Purkinje cell (primary cell): ENCODE measurements around the gene RAG1. TPM values are rescaled to one million over a fixed set of nuclear protein-coding genes. Genes with fewer than 3 reads are reported as not detected.

Source experiments
- polyA plus RNA-seq: library from polyadenylated mRNA; unstranded; fragments of >200 nt; fragmentation: Nextera tagmentation; gene quantifications from 2 replicates; pipeline ENCODE4 v1.2.1, GENCODE V29; 2014

The RAG1 gene
- polyA plus RNA-seq, result not detected in 2 replicates

DNA sequence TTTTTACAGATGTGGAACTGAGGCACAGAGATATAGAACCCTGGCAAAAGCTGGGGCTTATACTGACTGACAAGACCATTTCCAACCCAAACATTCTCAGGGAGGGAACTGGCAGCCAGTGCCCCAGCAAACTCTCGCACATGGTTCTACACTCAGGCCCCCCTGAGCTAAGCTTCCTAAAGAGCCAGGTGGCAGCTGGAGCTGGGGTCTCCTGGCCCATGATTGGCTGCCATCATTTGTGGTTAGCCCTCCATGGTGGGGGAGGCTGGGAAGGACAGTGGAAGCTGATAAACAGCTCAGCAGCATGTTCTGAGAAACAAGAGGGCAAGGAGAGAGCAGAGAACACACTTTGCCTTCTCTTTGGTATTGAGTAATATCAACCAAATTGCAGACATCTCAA, at the start of gene RAG1:
Gene RAG1 (plus strand): TSS at position 314 of the 400 bp plus-strand sequence. CDS start 5,298 bp downstream, outside the sequence.

DNA sequence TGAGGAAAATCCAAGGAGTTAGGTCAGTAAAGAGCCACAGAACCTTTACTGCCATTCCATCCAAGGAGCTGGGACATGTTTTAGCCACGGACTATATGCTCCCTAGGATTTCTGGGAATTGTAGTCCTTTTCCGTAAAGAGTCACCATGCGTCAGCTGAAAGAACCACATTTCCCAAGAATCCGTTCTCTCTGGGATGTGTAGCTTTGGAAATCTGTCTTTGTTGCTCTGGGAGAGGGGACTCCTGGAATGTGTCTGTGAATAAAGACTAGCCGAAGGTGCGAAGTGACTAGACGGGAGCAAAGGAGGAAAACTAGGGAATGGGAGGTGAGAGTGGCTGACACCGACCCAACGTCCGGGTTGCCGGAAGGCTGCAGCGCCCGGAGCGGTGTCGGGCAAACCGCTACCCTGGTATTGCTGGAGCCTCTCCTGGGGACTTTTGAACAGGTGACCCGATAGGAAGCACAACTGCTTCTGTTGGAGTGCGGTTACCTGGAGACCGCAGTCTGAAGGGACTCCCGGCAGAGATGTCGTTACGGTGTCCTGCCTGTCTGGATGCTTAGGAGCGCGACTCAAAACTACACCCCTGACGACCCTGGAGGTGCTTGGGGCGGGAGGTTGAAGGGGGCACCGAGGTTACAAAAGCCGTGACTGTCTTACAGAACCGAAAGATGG, 26.6 kb downstream of the RAG1 start, which contains the start of gene IFTAP:
Gene IFTAP (plus strand): TSS at position 187 of the 674 bp plus-strand sequence. CDS start 15,602 bp downstream, outside the sequence.

DNA sequence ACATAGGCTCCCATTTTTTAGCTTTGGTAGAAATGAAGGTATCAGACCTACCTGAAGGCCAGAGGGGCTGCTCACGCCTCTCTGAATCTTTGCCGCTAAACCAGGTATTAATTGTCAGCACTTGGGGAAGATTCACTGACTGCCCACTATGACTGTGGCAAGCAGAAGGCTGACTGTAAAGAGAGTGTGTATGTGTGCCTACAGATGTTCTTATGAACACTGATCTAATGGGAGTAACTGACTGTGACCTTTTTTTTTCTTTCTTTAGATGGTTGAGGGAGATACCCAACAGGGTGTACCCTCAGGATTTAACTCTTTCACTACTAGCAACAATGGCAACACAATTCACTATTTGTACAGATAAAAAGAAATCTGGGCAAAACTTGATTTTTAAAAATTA, 30.2 kb downstream of the RAG1 start, which contains the start of gene RAG2:
Gene RAG2 (minus strand): TSS at position 186 of the 400 bp plus-strand sequence. CDS start 4,068 bp downstream, outside the sequence.

Other genes starting within 250 kb of the RAG1 start
- gene TRAF6, start 57.7 kb upstream of the RAG1 start, polyA plus RNA-seq, result 4.0 and 8.7 TPM in 2 replicates
- gene IFTAP, start 26.5 kb downstream of the RAG1 start, polyA plus RNA-seq, result 159 and 166 TPM in 2 replicates
- 0.98 TPM in 1 of 2 replicates, not detected in the other for gene RAG2, start 30.2 kb downstream of the RAG1 start, polyA plus RNA-seq